SK-MEL-5 (cell line): ENCODE data around the gene MT1G. TPM values are rescaled to one million over a fixed set of nuclear protein-coding genes. Genes with fewer than 3 reads are reported as not detected.
"Not testable (repeated sequence)": the region's sequence is repeated elsewhere in the genome, so short reads cannot be mapped to it uniquely, and the experiment has no call there.

Experiments used
- DNase-seq: peaks from one replicate; pipeline ENCODE4 v3.0.0-alpha.2; 2016; ENCODE audit warnings: low read depth, low spot score
- in situ Hi-C: cut with HindIII; loops from 2 replicates; pipeline ENCODE4 v1.10.0; 2016; ENCODE audit warnings: low sequenced_read_pairs, high pct_unique_total_duplicates, low pct_unique_long_range_greater_than_20kb
- total RNA-seq: library from RNA; depleted of rRNA; stranded (reverse); fragments of >200 nt; shearing (Covaris generic); gene quantifications from 2 replicates; pipeline ENCODE4 v1.2.3, GENCODE V29; 2014

MT1G gene
- total RNA-seq, 1 experiment from 2014 or later, result not detected

DNA sequence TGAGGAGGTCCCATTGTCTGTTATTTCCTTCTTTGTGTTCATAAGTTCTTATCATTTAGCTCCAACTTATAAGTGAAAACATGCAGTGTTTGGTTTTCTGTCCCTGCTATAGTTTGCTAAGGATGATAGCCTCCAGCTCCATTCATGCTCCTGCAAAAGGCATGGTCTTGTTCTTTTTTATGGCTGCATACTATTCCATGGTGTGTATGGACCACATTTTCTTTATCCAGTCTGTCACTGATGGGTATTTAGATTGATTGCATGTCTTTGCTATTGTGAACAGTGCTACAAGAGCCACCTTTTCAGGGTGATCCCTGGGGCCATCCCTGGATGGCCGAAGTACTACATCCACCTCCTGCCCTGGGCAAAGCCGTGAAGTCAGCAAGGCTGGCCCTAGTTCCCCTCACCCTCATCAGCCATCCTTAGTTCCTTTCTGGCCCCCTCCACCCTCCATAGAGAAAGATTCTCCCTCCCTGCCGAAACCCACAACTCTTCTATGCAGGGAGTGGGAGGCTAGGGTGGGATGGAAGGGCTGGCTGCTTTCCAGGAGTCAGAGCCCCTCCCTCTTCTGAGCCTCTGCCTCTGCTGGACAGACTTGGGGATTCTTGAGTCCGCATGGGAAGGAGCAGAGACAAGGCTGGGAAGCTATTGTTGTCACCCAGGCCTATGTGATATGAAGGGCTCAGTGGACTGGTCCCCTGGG lies 22.7 kb upstream of the MT1G start:
- in situ Hi-C loops, result no loop called here
- DNase-seq, result no peak

DNA sequence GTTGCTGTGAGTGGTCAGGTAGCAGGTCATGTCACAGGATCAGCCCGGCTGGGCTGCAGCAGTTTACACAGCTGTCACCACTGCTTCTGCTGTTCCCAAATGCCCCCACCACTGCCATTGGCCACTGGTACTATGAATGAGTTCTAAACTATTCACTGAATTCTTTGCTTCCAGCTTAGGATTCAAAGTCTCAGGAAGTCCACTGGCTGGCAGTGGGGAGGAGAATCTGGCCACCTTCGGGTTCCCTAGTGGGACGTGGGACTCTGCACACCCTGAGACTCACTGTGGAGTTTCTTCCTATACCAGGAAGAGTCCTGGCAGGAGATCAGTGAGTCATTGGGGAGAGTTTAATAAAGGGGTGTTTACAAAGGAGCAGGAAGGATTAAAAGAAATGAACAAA lies 21.3 kb upstream of the MT1G start:
- in situ Hi-C loops, result no loop called here
- no peak for DNase-seq

DNA sequence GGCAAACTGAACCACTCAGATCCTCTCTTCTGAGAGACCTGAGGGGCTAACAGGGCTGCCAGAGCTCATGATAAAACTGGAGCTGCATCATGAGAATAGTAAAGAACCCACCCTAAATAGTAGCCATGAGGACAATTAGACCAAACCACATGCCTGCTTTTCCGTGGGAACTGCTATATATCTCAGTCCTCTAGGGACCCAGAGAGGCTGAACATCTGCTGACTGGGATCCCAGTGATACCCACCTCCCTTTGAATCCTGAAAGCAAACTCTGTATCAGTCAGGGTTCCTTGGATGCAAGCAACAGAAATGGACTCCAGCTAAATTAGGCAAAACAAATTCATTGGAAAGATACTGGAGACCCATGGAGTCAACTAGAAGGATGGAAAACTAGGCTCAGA lies 20.9 kb upstream of the MT1G start:
- in situ Hi-C loops, result no loop called here

DNA sequence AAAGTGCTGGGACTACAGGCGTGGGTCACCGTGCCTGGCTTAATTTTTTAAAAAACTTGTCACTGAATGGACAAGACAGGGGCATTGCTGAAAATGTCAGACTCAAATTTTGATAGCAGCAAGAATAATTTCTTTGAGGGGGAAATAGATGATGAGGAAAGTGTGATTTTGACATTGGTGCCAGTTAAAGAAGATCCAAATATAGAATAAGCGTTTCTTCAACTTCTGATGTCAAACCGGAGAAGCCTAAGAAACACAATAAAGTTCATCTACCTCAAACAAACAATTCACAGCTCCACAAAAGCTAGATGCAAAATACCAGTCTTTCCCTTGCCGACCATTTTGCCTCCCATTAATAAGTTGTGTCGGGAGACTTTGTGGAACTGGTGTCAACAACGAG lies 18.9 kb upstream of the MT1G start:
- in situ Hi-C loops, result no loop called here
- no peak for DNase-seq

More for the DNA sequence above, 20.9 kb upstream of the MT1G start:
- DNase-seq, result peak; percentile 22

DNA sequence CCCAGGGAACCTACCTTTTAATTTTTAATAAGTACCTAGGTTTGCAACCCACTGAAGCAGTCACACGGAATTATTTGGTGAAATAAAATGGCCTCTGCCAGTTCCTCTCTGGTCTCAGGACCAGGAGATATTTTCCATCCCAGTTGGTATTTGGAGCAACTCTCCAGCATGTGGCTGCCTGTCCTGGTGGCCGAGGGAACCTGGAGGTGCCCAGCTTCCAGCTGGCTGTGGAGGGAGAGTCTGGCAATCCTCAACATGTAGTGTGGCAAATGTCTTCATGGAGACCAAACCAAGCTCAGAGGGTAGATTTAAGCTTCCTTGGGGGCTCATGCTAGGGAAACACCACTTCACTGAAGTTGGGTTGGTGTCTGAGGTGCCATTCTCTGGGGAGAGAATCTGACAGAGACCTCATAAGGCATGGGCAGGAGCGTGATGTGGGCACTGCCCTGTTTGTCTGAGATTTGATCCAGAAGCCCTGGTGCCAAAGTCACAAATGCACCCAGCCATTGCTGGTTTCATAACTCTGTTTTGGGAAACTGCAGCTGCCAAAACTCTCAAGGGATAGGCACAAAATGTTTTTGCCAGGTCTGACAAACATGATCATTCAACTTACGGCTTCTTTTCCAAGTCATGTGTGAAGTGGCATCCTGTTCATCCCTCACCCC lies 17.2 kb upstream of the MT1G start:
- in situ Hi-C loops, result no loop called here
- DNase-seq, result no peak

DNA sequence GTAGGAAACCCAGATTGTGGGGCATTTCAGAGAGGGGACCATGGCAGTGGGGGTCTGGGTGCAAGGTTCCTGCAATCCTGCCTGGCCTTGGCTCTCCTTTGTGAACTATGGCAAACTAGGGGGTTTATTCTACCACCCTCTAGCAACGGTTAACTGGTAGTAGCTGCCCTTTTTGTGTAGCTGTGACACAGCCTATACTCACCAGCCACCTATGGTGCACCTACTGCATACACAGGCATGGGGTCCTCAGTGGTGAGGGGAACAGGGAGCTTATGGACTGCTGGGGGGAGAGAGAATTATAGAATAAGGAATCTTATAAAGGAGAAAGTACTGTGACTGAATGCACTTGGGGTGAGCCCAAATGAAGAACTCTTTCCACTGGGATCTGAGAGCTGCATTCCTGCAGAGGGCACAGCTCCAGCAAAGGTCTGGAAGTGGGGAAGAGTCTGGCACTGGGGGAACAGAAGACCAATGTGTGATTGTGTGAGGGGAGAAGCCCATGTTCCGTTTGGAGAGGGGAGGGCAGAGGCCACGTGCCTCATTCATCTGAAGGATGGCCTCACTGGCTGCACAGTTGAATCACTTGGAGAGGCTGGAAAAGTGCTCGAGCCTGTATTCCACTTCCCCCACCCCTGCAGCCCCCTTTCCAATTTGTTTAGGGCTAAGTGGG lies 16.5 kb upstream of the MT1G start:
- no peak for DNase-seq
- in situ Hi-C loops, result no loop called here

DNA sequence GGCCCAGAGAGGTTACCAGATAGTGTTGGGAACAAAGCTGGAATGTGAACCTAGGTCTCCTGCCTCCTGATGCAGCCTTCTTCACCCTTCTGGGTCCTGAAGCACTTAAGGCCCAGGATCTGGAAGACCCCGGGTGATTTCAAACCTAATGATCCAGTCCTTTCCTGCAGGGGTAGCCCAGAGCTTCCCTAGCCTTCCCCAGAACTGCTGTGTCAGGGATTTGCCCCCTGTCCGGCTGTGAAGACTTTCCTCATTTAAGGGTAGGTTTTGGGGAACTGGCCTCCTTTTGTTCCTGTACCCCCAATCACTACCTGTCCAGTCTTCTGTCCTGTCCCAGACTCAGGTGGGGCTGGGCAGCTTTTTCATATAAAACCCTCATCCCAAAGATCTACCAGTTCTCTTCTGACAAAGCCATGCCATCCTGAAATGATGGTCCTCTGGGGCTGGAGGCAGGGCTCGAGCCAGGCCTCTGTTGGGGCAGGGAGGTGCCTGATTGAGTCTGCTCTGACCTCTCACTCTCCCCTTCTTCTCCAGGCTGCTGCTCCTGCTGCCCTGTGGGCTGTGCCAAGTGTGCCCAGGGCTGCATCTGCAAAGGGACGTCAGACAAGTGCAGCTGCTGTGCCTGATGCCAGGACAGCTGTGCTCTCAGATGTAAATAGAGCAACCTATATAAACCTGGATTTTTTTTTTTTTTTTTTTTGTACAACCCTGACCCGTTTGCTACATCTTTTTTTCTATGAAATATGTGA lies 15.7 kb upstream of the MT1G start:
- no peak for DNase-seq
- in situ Hi-C loops, result no loop called here

DNA sequence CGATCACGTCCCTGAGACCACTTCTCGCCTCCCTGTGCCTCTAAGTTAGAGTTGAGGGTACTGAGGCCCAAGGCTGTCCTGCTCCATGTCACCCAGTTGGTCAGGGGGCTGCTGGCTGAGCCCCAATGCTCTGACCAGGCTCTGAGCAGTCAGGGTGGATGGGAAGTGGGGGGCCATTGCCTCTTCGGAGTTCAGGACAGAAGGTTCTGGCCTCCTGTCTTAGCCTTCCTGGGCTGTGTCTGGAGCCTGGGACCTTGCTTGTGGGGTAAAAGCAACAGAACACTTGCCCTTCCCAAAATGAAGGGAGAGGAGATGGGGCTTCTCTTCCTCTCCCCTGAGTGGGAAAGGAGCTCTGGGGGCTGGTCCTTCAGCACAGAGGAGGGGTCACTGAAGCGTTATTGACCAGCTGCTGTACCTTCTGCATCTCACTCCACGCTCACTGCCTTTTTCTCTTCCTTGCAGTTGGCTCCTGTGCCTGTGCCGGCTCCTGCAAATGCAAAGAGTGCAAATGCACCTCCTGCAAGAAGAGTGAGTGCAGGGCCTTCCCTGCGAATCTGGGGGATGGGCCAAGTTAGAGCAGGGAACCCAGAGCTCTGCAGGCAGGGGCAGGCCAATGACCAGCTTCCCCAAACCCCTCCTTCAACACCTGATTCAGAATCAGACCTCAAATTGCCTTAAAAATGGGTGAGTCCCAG lies 15.0 kb upstream of the MT1G start:
- DNase-seq, result no peak
- in situ Hi-C loops, result no loop called here

DNA sequence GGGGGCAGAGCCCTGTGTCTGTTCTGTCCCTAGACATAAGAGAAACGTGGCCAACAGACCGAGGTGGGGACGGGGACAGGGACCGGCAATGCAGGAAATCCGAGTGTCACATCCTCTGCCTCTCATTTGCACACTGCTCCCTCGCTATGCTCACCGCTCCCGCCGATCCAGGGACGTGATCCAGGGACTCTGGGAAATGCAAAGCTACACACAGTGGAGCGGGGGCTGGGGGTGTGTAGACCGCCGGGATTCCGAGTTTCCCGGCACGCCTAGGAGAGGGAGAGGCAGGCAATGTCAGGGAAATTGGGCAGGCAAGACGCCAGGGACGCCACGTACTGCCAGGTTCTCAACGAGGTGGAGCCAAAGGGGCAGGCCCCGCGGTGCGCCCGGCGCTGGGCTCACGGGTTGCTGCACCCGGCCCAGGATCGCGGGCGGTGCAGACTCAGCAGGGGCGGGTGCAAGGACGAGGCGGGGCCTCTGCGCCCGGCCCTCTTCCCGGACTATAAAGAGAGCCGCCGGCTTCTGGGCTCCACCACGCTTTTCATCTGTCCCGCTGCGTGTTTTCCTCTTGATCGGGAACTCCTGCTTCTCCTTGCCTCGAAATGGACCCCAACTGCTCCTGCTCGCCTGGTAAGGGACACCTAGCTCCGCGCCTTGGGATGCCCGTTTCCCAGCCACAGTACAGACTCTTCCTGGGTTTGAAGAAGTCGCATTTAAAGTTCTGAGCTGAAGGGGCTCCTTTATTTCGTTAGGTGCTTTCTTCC lies 14.3 kb upstream of the MT1G start, which contains the start of gene MT1X:
MT1X (plus strand) TSS at position 532 of the 764 bp plus-strand sequence; CDS start at position 603, 71 bp downstream.
- in situ Hi-C loops, result no loop called here
- DNase-seq, result peak; percentile 79

DNA sequence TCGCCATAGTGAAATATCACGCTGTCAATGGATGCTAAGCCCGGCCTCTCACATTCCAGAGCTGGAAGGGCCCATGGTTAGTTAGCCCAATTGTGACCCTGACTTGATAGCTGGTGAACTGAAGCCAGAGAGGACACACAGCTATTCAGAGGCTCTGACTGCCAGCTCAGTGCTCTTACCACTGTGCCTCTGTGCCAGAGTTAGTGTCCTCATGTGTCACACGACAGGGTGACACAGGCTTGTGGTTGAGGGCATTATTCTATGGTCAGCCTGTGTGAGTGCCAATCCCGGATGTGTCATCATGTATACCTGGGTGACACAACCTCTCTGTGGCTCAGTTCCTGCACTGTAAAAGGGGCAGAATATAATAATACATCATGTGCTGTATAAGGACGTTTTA lies 12.0 kb upstream of the MT1G start:
- in situ Hi-C loops, result no loop called here

DNA sequence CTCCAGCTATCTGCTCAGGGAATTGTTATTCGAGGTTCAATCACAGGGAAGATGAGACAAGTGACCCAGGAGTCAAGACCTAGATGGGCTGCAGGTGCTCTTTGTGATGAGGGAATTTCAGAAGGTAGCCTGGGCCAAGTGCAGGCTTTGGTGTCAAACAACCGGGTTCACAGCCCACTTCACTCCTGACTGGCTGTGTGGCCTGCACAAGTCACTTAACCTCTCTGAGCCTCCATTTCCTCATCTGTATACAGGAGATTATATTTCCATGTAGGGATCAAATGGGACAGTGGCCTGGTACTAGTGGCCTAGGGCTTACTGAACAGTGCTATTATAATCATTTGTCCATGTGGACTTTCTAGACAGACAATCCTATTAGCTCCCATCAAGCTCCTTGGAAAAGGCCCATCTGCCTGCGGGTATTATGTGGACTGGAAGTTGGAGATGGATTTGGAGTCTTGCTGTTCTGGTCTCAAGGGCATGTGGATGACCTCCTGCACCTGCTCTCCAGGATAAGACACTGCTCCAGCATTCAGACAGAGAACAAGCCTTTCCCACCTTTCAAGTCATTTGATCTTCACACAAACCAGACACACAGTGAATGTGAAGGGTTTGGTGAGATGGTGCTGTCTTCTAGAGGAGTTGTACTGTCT lies 11.3 kb upstream of the MT1G start:
- in situ Hi-C loops, result no loop called here
- DNase-seq, result no peak

More for the DNA sequence above, 12.0 kb upstream of the MT1G start:
- DNase-seq, result no peak

DNA sequence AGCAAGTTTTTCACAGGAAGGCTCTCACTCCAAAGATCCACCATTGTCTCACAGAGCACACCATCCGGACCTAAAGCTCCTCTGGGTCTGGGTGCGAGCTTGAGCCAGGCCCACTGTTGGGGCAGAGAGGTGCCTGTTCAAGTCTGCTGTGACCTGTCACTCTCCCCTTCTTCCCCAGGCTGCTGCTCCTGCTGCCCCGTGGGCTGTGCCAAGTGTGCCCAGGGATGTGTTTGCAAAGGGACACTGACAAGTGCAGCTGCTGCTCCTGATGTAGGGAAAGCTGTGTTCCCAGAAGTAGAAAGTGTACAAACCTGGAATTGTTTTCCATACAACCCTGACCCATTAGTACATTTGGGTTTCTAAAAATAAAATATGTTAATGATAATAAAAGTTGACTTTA lies 9.6 kb upstream of the MT1G start:
- DNase-seq, result no peak
- in situ Hi-C loops, result no loop called here

DNA sequence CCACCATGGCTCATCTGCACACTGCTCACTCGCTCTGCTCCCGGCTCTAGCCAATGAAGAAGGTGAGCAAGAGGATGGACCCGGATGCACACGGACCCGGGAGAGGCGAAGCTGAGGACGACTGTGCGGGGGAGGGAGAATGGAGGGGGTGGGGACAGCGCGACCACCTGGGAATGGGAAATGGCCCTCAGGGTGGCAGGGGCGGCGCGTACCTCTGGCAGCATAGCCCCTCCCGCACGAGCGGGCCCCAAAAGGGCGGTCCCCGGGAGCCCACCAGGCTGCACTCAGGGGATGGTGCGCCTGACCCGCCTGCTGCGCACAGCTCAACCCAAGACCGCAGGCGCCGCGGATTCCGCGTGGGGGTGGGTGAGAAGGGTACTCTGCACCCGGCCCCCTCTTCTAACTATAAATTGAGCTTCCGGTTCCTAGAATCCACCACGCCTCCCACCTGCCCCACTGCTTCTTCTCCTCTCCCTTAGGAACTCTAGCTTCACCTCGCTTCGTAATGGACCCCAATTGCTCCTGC lies 7.9 kb upstream of the MT1G start:
- in situ Hi-C loops, result no loop called here
- no peak for DNase-seq

DNA sequence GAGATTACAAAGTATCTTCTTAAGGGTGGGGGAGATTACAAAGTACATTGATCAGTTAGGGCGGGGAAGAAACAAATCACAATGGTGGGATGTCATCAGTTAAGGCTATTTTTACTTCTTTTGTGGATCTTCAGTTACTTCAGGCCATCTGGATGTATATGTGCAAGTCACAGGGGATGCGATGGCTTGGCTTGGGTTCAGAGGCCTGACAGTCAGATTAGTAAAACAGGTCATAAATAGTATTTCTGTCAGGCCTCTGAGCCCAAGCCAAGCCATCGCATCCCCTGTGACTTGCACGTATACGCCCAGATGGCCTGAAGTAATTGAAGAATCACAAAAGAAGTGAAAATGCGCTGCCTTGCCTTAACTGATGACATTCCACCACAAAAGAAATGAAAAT lies 6.7 kb upstream of the MT1G start:
- in situ Hi-C loops, DNase-seq: not testable (repeated sequence)

DNA sequence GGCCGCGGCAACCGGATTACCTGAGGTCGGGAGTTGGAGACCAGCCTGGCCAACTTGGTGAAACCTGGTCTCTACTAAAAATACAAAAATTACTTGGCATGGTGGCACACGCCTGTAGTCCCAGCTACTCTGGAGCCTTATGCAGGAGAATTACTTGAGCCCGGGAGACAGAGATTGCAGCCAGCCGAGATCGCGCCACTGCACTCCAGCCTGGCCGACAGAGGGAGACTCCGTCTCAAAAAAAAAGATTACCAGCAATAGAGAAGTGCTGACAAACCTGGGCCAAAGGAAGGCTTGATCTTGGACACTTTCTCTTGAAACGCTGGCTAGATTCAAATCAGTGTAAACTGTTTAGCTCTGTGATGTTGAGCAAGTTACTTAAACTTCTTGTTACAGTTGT lies 6.1 kb upstream of the MT1G start:
- in situ Hi-C loops, result no loop called here
- peak; percentile 62 for DNase-seq

DNA sequence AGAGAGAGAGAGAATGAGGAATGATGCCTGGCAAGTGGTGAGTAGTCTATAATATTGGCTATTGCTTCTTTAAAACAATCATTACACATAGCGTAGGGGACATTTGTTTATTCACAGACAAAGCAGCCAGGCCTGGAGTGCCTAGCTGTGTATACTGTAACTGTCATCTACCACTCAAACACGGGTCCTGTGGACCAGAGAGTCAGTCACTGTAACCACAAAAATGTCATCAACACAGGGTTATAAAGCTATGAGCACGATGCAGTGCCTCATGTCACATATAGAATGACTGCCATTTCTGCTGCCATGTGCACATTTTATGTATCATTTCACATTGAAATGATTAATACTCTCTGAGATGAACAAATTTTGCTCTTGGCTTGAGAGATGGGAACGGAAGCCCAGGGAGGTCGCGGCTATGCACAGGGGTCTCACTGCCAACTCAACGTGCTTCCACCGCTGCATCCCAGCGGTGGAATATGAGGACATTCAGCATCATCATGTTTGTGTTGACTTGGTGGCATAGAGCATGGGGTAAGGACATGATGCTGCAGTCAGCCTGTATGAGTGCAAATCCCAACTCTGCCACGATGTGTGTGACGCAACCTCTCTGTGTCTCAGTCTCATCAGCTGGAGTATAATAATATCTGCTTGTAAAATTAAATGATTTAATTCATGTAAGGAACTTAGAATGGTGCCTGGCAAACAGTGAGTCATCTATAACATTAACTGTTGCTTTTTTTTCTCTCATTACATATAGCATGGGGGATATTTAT lies 5.1 kb upstream of the MT1G start:
- no peak for DNase-seq
- in situ Hi-C loops, result no loop called here
